GM23338 (cell line): ENCODE measurements around the gene SYCN. TPM values are rescaled to one million over a fixed set of nuclear protein-coding genes. Genes with fewer than 3 reads are reported as not detected.
A peak's percentile ranks its signal among the peaks of the same experiment; 100 is the strongest.

Source experiments
- ATAC-seq: fragments of 200-7000 bp; cut with Tn5 transposase; 3 replicates; pipeline ENCODE4 v1.9.1; 2020
- DNase-seq: peaks from one replicate; pipeline ENCODE4 v3.0.0-alpha.2; 2015; ENCODE audit warnings: low spot score
- H2AFZ ChIP-seq: fragments of 200-600 bp; sonication (generic); 2 replicates; pipeline ENCODE4 v1.8.0; 2016; ENCODE audit warnings: antibody characterized with exemption, mild to moderate bottlenecking, moderate library complexity
- H3F3A ChIP-seq: fragments of 200-600 bp; sonication (generic); replicated peaks from 2 replicates; pipeline ENCODE4 v1.8.0; 2017; ENCODE audit warnings: antibody characterized with exemption, mixed run types, low read depth
- H3K27ac ChIP-seq: fragments of 200-600 bp; sonication (generic); 2 replicates; pipeline ENCODE4 v1.6.1; 2016; ENCODE audit warnings: low read depth
- H3K27me3 ChIP-seq: fragments of 200-600 bp; sonication (generic); 2 replicates; pipeline ENCODE4 v1.8.0; 2016; ENCODE audit warnings: mild to moderate bottlenecking, mixed run types, moderate library complexity; ENCODE audit not compliant: insufficient read depth
- H3K36me3 ChIP-seq: fragments of 200-600 bp; sonication (generic); 2 replicates; pipeline ENCODE4 v1.8.0; 2016; ENCODE audit warnings: mild to moderate bottlenecking; ENCODE audit not compliant: insufficient read depth
- H3K4me1 ChIP-seq: fragments of 200-600 bp; sonication (generic); 2 replicates; pipeline ENCODE4 v1.8.0; 2016; ENCODE audit warnings: mild to moderate bottlenecking, moderate library complexity; ENCODE audit not compliant: insufficient read depth
- H3K4me2 ChIP-seq: fragments of 200-600 bp; sonication (generic); 2 replicates; pipeline ENCODE4 v1.7.1; 2017; ENCODE audit warnings: mixed run types
- H3K4me3 ChIP-seq: fragments of 200-600 bp; sonication (generic); 2 replicates; pipeline ENCODE4 v1.6.1; 2016; ENCODE audit warnings: mixed run types
- H3K79me2 ChIP-seq: fragments of 200-600 bp; sonication (generic); replicated peaks from 2 replicates; pipeline ENCODE4 v1.8.0; 2017; ENCODE audit warnings: mild to moderate bottlenecking; ENCODE audit not compliant: insufficient read depth
- H3K9me2 ChIP-seq: fragments of 200-600 bp; sonication (generic); 2 replicates; pipeline ENCODE4 v1.8.0; 2017; ENCODE audit not compliant: insufficient read depth
- H4K20me1 ChIP-seq: fragments of 200-600 bp; sonication (generic); replicated peaks from 2 replicates; pipeline ENCODE4 v1.8.0; 2017; ENCODE audit warnings: mild to moderate bottlenecking; ENCODE audit not compliant: insufficient read depth
- H3K27ac Mint-ChIP-seq: 2 replicates; pipeline ENCODE4 v1.8.0; 2020; ENCODE audit warnings: inconsistent platforms, mild to moderate bottlenecking, moderate library complexity, mixed read lengths
- H3K27me3 Mint-ChIP-seq: 3 replicates; pipeline ENCODE4 v1.8.0; 2022; ENCODE audit warnings: low read depth, mild to moderate bottlenecking, moderate library complexity, mixed read lengths, inconsistent platforms; ENCODE audit not compliant: insufficient read depth, poor library complexity
- H3K36me3 Mint-ChIP-seq: 3 replicates; pipeline ENCODE4 v1.8.0; 2021; ENCODE audit warnings: low read depth, mild to moderate bottlenecking, inconsistent platforms, moderate library complexity, mixed read lengths
- H3K4me1 Mint-ChIP-seq: 3 replicates; pipeline ENCODE4 v1.8.0; 2020; ENCODE audit warnings: mild to moderate bottlenecking, inconsistent platforms, mixed read lengths
- H3K4me3 Mint-ChIP-seq: 3 replicates; pipeline ENCODE4 v1.8.0; 2021; ENCODE audit warnings: moderate library complexity, mild to moderate bottlenecking, inconsistent platforms, mixed read lengths
- H3K9me3 Mint-ChIP-seq: 3 replicates; pipeline ENCODE4 v1.8.0; 2020; ENCODE audit warnings: moderate library complexity, mild to moderate bottlenecking, inconsistent platforms, mixed read lengths
- EZH2phosphoT487 ChIP-seq: fragments of 200-600 bp; sonication (generic); IDR thresholded peaks from one replicate; pipeline ENCODE4 v1.8.1; 2018; ENCODE audit warnings: antibody characterized with exemption; ENCODE audit not compliant: unreplicated experiment
- REST ChIP-seq: IDR thresholded peaks from one replicate; pipeline ENCODE4 v1.6.1; 2018; ENCODE audit warnings: antibody characterized with exemption; ENCODE audit not compliant: unreplicated experiment
- STAT1 ChIP-seq: IDR thresholded peaks from one replicate; pipeline ENCODE4 v1.6.1; 2016; ENCODE audit warnings: antibody characterized with exemption; ENCODE audit not compliant: unreplicated experiment
- ZNF114 ChIP-seq: fragments of 250-450 bp; sonication (Bioruptor Pico); IDR thresholded peaks from 2 replicates; pipeline ENCODE4 v1.5.0; 2020; ENCODE audit warnings: mild to moderate bottlenecking, moderate library complexity
- ZNF331 ChIP-seq: fragments of 250-450 bp; sonication (Bioruptor Pico); IDR thresholded peaks from 2 replicates; pipeline ENCODE4 v1.5.0; 2020; ENCODE audit warnings: low read depth, mild to moderate bottlenecking, moderate library complexity
- long read RNA-seq: library from polyadenylated mRNA; unstranded; transcript quantifications from one replicate; pipeline ENCODE4 v2.0.0, GENCODE V29; 2020; ENCODE audit not compliant: unreplicated experiment
- polyA plus RNA-seq: library from polyadenylated mRNA; unstranded; fragments of >200 nt; fragmentation: Nextera tagmentation; extraction: Ambion mirVana; gene quantifications from 2 replicates; pipeline ENCODE4 v1.2.1, GENCODE V29; 2016
- total RNA-seq: library from RNA; depleted of rRNA; stranded (reverse); fragments of >200 nt; shearing (Covaris generic); gene quantifications from 2 replicates; pipeline ENCODE4 v1.2.3, GENCODE V29; 2014; rRNA removed
- TF ChIP-seq, protein P1 (sequence below), 2 experiments: fragments of 200-600 bp in 1 of 2; sonication (generic) in 1 of 2; conservative IDR thresholded peaks; 2 replicates each; pipeline versions ENCODE4 v1.5.1 to v1.6.1; 2016 to 2017; ENCODE audit warnings: antibody characterized with exemption in 2 of 2, low read depth in 2 of 2, mild to moderate bottlenecking in 2 of 2, moderate library complexity in 1 of 2

The SYCN gene
- not detected in 2 replicates for total RNA-seq
- polyA plus RNA-seq: not detected in 2 replicates
- long read RNA-seq: 0 reads

- Histone ChIP-seq H3K27me3 (peaks cover 34% of the 10 kb centered on the region), H3K36me3 (no peaks in the 10 kb centered on the region), H3K4me1 (no peaks in the 10 kb centered on the region; the same call in 1 of the 2 replicates), H4K20me1 (no peaks in the 10 kb centered on the region), H3K4me2 (peak within 1 kb of the TSS; percentile 77), H3K79me2 (no peaks in the 10 kb centered on the region), H3K27ac (no peak within 1 kb of the TSS), H2AFZ (peak within 1 kb of the TSS; percentile 90), H3K9me2 (no peaks in the 10 kb centered on the region), H3K4me3 (peak within 1 kb of the TSS; percentile 46), H3F3A (no peaks in the 10 kb centered on the region)
- no peak for TF ChIP-seq EZH2phosphoT487
- TF ChIP-seq, protein P1, sequence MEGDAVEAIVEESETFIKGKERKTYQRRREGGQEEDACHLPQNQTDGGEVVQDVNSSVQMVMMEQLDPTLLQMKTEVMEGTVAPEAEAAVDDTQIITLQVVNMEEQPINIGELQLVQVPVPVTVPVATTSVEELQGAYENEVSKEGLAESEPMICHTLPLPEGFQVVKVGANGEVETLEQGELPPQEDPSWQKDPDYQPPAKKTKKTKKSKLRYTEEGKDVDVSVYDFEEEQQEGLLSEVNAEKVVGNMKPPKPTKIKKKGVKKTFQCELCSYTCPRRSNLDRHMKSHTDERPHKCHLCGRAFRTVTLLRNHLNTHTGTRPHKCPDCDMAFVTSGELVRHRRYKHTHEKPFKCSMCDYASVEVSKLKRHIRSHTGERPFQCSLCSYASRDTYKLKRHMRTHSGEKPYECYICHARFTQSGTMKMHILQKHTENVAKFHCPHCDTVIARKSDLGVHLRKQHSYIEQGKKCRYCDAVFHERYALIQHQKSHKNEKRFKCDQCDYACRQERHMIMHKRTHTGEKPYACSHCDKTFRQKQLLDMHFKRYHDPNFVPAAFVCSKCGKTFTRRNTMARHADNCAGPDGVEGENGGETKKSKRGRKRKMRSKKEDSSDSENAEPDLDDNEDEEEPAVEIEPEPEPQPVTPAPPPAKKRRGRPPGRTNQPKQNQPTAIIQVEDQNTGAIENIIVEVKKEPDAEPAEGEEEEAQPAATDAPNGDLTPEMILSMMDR (conservative IDR thresholded peaks at IDR 0.05; ENCODE audit: low read depth in 2 of 2): peak in 1 of 2 experiments; percentile 45; a peak in 2 of 4 replicates
- H3K4me1 Mint-ChIP-seq: no peaks in the 10 kb centered on the region; the same call in 2 of the 3 replicates
- peak within 1 kb of the TSS; percentile 41; the same call in 1 of the 3 replicates for H3K4me3 Mint-ChIP-seq
- H3K27ac Mint-ChIP-seq: no peak within 1 kb of the TSS
- peak; percentile 63 for DNase-seq
- peak; percentile 66 for ATAC-seq
- H3K9me3 Mint-ChIP-seq: no peaks in the 10 kb centered on the region
- H3K27me3 Mint-ChIP-seq: peaks cover 26% of the 10 kb centered on the region
- no peaks in the 10 kb centered on the region for H3K36me3 Mint-ChIP-seq
Measured at GRCh38 chr19:39203372-39204341, at the start of gene SYCN. SYCN (minus strand) TSS chr19:39204263; CDS start chr19:39204254, 9 bp downstream.

- Histone ChIP-seq H3K4me2 (no peak overlapping the region), H3K79me2 (no peaks in the 10 kb centered on the region), H3K27me3 (peaks cover 46% of the 10 kb centered on the region), H3K36me3 (no peaks in the 10 kb centered on the region), H2AFZ (no peak overlapping the region), H3F3A (no peaks in the 10 kb centered on the region), H3K9me2 (no peaks in the 10 kb centered on the region), H3K4me3 (no peak overlapping the region), H3K27ac (no peak overlapping the region), H3K4me1 (no peaks in the 10 kb centered on the region), H4K20me1 (peaks cover 2% of the 10 kb centered on the region; the same call in 1 of the 2 replicates)
- no peaks in the 10 kb centered on the region; the same call in 2 of the 3 replicates for H3K4me1 Mint-ChIP-seq
- DNase-seq (no peak), ATAC-seq (no peak)
- no peaks in the 10 kb centered on the region; the same call in 1 of the 3 replicates for H3K9me3 Mint-ChIP-seq
- H3K36me3 Mint-ChIP-seq: no peaks in the 10 kb centered on the region
- H3K4me3 Mint-ChIP-seq: no peak overlapping the region; the same call in 2 of the 3 replicates
- H3K27ac Mint-ChIP-seq: no peak overlapping the region
- peaks cover 40% of the 10 kb centered on the region for H3K27me3 Mint-ChIP-seq
- TF ChIP-seq STAT1 (no peak), ZNF331 (CRISPR knock-in tag) (no peak), ZNF114 (CRISPR knock-in tag) (no peak), REST (no peak)
Measured at GRCh38 chr19:39253374-39254149, 49.5 kb upstream of the SYCN start.
